GM12878 (cell line): Measurements from ENCODE around the gene EXOSC10. TPM values are rescaled to one million over a fixed set of nuclear protein-coding genes. Genes with fewer than 3 reads are reported as not detected.

Experiments used
- BCL3 ChIP-seq: IDR thresholded peaks from 2 replicates; pipeline ENCODE4 v1.6.1; 2011; ENCODE audit warnings: borderline replicate concordance, low read depth, mild to moderate bottlenecking, moderate library complexity, low read length; ENCODE audit not compliant: insufficient read depth, poor library complexity, severe bottlenecking
- CBX3 ChIP-seq: fragments of 200-600 bp; sonication (generic); IDR thresholded peaks from 2 replicates; pipeline ENCODE4 v1.6.1; 2016; ENCODE audit warnings: low read depth, borderline replicate concordance
- CREM ChIP-seq: IDR thresholded peaks from 2 replicates; pipeline ENCODE4 v1.6.1; 2014; ENCODE audit warnings: antibody characterized with exemption, low read depth
- FOXK2 ChIP-seq: fragments of 450-650 bp; IDR thresholded peaks from 2 replicates; pipeline ENCODE4 v1.6.1; 2017; ENCODE audit warnings: mild to moderate bottlenecking, moderate library complexity
- MTA3 ChIP-seq: IDR thresholded peaks from 2 replicates; pipeline ENCODE4 v1.6.1; 2012; ENCODE audit warnings: low read length, inconsistent platforms, borderline replicate concordance
- MYB ChIP-seq: fragments of 150-350 bp; IDR thresholded peaks from 2 replicates; pipeline ENCODE4 v1.6.1; 2014; ENCODE audit warnings: mild to moderate bottlenecking, low read depth, low read length, borderline replicate concordance
- PAX8 ChIP-seq: fragments of 450-650 bp; IDR thresholded peaks from 2 replicates; pipeline ENCODE4 v1.6.1; 2017; ENCODE audit warnings: mild to moderate bottlenecking, moderate library complexity
- PRDM15 ChIP-seq: fragments of 450-650 bp; formaldehyde crosslinking; IDR thresholded peaks from 2 replicates; pipeline ENCODE4 v1.4.0; 2020; ENCODE audit warnings: mild to moderate bottlenecking, moderate library complexity
- RELB ChIP-seq: fragments of 450-650 bp; IDR thresholded peaks from 2 replicates; pipeline ENCODE4 v1.6.1; 2017; ENCODE audit warnings: low read depth, mild to moderate bottlenecking, moderate library complexity
- SREBF1 ChIP-seq: IDR thresholded peaks from 2 replicates; pipeline ENCODE4 v1.6.1; 2012; ENCODE audit warnings: mild to moderate bottlenecking, low read length
- TAF1 ChIP-seq: IDR thresholded peaks from 2 replicates; pipeline ENCODE4 v1.6.1; 2011; ENCODE audit warnings: mild to moderate bottlenecking, low read depth, low read length, borderline replicate concordance
- TCF3 ChIP-seq: IDR thresholded peaks from 2 replicates; pipeline ENCODE4 v1.6.1; 2012; ENCODE audit warnings: low read depth, mild to moderate bottlenecking, low read length, borderline replicate concordance; ENCODE audit not compliant: insufficient read depth
- polyA plus RNA-seq, 11 experiments: library from polyadenylated mRNA; depleted of rRNA in 4 of 11; unstranded in 6 of 11; stranded (reverse) in 5 of 11; fragments of >200 nt; fragmentation: Nextera tagmentation in 4 of 11; fragmentation: Illumina TruSeq in 1 of 11; extraction: Ambion mirVana in 4 of 11; extraction: Trizol in 1 of 11; gene quantifications; 1 replicate in 1 of 11; 2 replicates in 10 of 11; pipeline versions ENCODE4 v1.2.1 to v1.2.3, GENCODE V29; 2011 to 2016; ENCODE audit warnings: inconsistent platforms in 2 of 11, missing spikeins in 2 of 11, low read depth in 1 of 11
- total RNA-seq, 4 experiments: library from RNA; depleted of rRNA in 3 of 4; stranded (reverse); fragments of >200 nt in 3 of 4; fragmentation: Illumina TruSeq in 1 of 4; extraction: Trizol in 1 of 4; gene quantifications; 2 replicates each; pipeline versions ENCODE4 v1.2.1 to v1.2.3, GENCODE V29; 2013 to 2021

EXOSC10 gene
- total and polyA plus RNA-seq, 10 of the 15 experiments (the other 5 are each of a cell fraction or from before 2014, with no cell fraction given): 16.2 to 86.5 (median 66.4) TPM

GRCh38 chr1:11078631-11079030 lies 21.0 kb downstream of the EXOSC10 start (continued):
- TF ChIP-seq FOXK2 (no peak), MTA3 (no peak), MYB (no peak), CREM (no peak), RELB (no peak), TAF1 (no peak), SREBF1 (no peak), CBX3 (no peak), PAX8 (no peak), BCL3 (no peak), PRDM15 (CRISPR knock-in tag) (no peak), TCF3 (no peak)
